Pons (tissue), 1 donor: ENCODE results near the gene UPF1.

ENCODE experiments used
- DNase-seq: peaks from one replicate; pipeline ENCODE4 v3.0.0-alpha.2; 2016; ENCODE audit warnings: low spot score

UPF1 gene

DNA sequence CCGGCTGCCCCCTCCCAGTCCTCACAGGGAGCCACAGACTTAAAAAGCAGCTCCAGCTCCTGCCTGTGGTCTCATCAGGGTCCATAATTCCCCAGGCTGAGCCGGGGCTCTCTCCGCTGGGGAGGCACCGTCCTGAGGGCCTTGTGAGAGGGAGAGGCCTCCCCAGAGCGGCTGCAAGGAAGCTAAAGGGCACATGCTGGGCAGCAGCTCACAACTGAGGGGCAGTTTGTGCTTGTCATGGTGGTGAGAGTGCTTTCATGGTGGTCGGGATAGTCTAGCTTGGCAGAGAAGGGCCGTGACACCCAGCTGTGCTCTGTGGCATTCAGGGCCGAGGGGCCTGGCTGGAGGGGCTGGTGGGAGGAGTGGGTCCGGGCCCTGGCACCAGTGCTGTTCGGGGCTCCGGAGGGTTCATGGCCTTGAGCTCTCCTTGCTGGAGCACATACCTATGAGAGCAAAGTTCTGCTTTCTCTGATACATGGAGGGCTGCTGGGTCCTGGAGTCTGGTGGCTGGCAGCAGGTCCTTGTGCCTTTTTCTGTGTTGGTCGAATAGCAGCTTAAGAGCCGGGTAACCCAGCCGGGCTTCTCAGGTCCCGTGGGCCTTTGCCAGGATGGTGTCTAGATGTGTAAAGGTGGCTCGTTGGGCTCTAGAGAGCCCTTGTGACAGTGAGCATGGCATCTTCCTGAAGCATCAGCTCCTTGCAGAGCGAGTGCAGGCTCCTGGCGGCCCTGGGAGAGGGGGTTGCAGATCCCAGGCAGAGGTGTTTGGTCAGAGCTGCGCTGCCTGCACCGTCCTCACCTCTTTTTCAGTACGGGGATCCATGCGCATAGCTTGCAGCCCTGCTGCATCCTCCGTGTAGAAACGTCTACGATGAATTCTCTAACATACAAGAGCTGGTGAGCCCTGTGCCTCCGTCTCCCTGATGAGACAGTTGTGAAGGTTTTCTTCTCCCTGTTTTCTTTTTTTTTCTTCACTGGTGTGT, 8.8 kb downstream of the UPF1 start:
- DNase-seq, result no peak

DNA sequence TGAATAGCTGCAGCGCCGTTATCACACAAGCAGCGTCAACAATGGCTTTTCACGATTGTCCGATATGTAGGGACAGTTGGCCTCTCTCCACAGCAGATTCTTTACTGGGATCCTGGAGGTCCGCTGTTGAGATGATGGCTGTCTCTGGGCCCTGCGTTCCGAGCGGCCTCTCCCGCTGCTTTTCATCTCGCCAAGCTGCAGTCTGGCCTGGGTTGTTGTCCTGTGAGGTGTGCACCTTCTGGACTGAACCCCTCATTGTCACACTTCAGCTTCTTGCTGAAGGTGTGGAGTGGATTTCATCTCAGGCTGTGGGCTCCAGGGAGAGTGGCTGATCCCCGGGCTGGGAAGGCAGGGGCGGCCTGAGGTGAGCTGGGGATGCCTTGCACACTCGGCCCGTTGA, 9.6 kb downstream of the UPF1 start:
- DNase-seq, result no peak

DNA sequence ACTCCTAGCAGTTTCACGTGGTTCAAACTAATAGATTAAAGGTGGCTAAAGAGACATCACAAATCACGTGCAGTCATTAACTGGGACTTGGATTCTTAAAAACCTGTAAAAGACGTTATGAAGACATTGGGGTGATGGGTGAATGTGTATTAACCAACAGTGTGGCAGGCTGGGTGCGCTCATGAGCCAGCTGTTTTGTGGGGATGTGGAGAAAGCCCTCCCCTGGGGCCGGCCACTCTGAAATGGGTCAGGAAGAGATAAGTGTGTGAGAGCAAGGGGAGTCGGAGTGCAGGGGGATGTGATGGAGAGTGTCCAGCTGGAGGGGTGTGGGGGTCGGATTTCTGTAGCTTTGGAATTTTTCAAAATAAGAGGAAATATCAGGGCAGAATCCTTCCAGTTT, 10.4 kb downstream of the UPF1 start:
- no peak for DNase-seq

DNA sequence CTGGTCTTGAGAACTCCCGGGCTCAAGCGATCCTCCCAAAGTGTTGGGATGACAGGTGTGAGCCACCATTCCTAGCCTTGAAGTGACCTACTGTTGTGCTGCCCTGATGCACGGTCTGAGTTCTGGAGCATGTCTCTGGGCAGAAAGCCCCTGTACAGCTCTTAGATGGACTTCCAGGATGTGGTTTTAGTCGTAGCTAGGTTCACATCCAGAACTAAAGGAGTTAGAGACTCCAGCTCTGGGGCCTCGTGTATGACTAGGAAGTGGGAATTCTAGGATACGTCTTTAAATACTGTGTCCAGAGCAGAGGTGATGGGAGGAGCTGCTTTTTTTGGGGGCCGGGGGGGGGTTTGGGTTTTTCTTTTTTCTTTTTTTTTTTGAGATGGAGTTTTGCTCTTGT, 12.2 kb downstream of the UPF1 start:
- DNase-seq, result no peak

DNA sequence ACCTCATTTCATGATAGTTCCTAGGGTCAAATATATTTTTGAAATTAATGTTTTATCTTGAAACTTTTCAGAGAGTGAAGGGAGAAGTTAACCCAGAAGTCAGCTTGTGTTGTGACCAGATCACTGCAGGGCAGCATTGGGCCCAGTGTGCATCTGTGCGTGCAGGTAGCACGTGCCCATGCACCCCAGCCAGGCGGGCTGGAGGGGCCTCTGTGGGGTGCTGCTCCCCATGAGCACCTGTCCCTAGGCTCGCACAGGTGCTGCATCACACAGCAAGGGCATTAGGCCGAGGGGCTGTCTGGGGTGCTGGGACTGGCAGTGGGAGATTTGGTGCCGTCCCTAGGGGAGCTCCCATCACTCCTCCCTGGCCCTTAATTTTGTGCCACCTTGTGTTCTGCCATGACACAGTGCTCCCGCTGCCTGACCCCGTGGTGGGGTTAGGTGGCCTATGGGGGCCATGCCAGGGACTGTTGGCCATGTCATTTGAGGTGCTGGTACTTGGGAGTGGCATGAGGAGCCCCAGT, 13.1 kb downstream of the UPF1 start:
- DNase-seq, result no peak

DNA sequence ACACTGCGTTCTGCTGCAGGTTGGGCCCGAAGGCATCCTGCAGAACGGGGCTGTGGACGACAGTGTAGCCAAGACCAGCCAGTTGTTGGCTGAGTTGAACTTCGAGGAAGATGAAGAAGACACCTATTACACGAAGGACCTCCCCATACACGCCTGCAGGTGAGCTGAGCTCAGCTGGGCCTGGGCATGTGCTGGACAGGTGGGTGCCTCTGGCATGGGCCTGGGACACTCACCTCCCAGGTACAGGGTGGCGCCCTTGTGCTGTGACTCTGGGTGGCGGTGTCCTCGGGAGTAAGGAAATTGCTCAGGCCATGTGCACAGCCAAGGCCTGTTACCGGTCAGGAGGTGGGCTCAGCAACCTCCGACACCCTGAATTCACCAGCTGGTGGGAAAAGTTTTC, 14.2 kb downstream of the UPF1 start:
- no peak for DNase-seq

DNA sequence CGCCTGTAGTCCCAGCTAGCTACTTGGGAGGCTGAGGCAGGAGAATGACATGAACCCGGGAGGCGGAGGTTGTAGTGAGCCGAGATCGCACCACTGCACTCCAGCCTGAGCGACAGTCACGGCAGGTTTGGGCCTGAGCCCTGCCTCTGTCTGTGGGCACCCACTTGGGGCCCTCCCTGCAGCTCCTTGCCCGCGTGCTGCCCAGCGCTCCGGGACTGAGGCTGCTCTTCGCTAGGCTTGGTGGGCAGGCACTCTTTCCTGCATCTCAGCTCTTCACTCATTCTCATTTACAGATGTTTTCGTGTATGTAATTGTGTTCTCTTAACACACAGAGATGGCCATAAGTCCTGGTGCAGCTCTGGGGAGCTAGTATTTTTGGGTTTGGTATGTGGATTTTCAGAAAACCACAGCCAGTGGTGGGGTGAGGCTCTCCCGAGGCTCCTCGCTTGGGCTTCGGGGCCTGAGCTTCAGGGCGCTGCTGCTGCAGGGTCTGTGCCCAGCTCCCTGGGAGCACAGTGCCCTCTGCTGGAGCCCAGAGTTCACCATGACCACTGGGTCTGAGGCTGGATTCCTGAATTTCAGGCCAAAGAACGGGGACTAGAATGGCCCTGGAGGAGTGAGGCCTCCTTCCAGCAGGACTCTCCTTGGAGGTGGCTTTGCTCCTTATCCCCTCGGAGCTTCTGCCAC, 15.2 kb downstream of the UPF1 start:
- DNase-seq, result peak; percentile 76

DNA sequence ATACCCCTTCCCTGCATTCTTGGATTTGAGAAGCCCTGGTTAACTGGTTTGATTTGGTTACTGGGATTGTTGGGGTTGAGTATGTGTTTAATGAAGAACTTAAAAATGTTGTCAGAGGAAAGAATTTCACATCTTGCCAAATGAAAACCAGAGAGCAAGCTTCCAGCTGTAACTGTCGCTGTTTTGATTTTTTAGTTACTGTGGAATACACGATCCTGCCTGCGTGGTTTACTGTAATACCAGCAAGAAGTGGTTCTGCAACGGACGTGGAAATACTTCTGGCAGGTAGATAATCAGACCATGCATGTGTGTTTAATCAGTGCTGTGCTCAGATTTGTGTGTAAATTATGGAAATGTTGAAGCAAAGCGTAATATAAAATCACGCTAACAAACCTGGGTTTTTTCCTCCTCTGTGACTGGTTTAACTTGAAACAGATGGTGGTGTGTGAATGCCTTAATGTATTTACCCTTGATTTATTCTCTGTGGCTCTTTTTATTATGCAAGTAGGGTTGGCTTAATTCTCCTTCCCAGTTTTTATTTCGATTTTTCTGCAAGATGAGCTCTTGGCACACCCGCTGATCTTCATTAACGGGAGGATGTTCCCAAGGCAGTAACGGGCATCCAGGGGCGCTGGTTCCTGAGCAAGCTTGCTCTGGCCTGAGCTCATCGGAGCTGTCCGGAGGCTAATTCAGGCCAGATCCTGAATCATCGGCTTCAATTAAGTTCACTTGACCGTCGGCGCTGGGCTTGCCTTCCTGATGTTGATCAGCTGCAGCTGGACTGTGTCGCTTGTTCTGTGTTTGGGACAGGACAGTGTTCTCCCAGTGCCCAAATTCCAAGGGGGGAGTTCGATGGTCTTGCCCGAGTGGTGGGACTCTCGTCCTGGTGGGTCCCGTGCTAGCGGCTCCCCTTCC, 16.0 kb downstream of the UPF1 start:
- no peak for DNase-seq

DNA sequence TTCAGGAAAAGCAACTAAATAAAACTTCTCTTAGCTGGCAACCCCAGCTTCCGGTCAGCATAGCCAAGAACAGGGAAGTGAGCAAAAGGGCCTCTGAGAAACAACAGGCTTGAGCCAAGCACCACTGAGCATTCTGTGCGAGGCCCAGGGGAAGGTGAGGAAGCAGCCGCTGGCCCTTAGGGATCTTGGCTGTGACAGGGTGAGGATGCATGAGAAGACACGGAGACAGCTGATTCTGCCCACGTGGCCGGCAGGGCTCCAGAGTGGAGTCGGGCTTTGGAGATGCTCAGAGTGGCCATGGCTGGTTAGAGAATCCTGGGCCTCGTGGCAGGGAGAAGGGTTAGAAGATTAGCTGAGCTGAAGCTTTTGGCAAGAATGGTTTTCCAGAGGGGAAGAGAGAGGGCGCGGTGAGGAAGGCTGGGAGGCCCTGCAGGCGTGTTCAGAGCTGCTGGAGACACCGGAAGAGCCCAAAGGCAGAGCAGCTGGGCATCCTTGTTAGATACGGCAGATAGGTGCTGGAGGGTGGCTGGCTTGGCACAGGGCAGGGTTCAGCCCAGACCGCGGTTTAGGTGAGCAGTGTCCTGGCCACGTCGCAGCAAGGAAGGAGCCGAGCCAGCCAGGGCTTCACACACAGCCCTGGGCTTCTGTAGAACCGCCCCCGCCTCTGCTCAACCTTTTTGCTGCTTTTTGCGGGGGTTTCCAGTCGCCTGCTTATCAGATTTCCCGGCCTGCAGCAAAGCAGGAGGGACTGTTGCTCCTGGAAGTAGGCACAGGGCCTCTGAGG, 17.3 kb downstream of the UPF1 start:
- peak; percentile 90 for DNase-seq

DNA sequence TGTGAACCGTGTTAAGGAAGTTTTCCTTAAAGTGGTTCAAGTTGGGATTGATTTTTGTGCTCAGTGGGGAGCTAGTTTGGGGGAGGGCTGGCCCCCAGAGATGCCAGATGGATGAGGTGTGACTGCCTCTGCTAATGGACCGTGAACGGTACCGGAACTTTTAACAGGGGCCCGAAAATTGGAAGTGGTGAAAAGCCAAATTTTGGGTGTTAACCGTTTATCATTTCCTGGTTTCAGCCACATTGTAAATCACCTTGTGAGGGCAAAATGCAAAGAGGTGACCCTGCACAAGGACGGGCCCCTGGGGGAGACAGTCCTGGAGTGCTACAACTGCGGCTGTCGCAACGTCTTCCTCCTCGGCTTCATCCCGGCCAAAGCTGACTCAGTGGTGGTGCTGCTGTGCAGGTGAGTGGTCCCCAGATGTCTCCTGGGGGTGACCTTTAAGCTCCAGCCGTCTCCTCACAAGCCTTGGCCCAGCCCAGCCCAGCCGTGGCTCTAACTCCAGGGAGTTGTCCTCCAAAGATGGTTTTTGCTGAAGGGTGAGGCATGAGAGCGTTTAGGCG, 18.2 kb downstream of the UPF1 start:
- DNase-seq, result no peak

DNA sequence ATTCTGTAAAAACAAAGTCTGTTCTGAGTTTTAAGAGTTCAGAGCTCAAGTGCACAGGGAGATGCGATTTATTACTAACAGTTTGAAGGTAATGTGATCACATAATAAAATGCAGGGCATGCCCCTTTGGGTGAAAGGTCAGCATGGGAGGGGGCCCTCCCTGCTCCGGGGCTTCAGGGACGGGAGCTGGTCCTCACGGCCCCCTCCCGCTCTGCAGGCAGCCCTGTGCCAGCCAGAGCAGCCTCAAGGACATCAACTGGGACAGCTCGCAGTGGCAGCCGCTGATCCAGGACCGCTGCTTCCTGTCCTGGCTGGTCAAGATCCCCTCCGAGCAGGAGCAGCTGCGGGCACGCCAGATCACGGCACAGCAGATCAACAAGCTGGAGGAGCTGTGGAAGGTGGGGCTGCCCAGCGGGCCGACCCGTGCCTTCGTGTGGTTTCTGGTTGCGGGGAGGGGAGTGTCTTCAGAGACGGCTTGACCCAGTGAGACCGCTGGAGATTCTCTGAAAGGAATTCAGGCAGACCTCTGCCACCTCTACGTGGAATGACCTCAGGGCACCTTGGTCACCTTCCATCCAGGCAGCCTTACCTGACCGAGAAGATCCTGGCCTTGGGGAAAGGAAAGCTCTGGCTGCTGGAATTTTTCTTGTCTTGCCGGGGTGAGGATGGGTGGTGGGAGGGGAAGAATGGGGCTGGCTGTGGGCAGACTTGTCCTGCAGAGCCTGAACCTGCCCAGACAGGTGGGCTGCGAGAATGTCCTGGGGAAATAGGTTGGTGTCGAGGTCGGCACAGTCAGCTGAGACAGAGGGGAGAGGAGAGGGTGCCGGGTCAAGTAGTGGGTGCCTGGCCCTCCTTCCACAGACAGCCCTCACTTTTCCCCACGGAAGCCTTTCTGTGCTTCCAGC, 19.0 kb downstream of the UPF1 start:
- DNase-seq, result no peak

DNA sequence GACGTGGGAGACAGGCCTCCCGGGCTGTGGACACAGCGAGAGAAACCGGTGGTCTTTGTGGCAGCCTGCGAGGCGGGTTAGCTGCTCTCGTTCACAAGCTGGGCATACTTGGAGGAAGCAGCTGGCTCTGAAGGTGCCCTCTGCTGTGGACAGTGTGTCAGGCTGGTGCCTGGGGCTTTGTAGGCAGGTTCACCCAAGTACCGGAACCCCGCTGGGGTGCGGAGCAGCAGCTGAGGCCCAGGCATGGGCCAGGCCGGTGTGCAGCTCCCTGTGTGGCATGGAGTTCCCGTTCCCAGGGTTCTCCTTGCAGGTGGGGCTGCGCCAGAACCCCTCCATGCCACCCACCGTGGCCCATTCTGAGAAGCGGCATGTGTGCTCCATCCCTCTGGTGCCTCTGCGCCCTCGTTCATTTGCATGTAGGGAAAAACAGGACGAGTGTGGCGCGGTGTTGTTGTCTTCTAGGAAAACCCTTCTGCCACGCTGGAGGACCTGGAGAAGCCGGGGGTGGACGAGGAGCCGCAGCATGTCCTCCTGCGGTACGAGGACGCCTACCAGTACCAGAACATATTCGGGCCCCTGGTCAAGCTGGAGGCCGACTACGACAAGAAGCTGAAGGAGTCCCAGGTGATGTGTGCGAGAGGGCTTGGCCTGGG, 20.0 kb downstream of the UPF1 start:
- DNase-seq, result no peak

DNA sequence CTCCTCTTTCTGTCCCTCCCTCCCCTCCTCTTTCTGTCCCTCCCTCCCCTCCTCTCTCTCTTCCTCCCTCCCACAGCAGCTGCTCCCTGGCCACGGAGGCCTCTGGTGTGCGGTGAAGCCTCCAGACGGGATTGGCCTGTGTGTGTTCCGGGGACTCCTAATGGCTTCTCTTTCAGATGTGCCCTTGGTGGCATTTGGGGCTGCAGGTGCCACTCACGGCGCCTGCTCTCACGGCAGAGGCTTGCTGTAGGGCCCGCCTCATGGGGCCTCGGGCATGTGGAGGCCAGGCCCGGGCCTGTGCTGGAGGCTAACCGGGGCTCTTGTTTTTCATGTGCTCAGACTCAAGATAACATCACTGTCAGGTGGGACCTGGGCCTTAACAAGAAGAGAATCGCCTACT, 20.9 kb downstream of the UPF1 start:
- DNase-seq, result no peak

DNA sequence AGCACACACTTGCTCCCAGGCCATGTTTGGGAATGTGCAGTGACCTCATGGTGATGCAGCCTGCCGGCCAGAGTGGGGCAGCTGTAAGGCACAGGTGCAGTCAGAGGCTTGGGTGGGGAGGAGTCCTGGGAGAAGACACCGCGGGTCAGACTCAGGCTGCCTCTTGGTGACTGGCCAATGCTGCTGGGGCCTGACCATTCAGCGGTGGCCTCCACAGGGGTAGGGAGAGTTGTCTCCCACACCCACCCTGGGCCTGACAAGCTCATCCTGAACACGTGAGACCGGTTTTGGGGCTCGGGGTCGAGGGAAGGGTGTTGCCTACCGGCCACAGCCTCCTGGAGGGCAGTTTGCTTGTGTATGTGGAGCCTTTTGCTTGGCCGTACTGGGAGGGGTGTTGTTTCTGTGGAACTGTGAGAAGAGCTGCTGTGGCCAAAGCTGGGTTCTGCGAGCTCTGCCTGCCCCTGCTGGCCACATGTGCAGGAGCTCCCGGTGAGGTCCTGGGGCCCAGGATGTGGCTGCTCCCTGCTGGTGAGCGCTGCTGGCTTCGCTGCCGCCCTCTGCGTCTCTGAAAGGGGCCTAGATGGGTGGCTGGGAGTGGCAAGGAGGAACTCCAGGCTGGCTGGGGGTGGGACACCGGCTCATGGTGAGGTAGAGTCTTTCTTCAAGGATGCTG, 22.1 kb downstream of the UPF1 start:
- DNase-seq, result no peak

DNA sequence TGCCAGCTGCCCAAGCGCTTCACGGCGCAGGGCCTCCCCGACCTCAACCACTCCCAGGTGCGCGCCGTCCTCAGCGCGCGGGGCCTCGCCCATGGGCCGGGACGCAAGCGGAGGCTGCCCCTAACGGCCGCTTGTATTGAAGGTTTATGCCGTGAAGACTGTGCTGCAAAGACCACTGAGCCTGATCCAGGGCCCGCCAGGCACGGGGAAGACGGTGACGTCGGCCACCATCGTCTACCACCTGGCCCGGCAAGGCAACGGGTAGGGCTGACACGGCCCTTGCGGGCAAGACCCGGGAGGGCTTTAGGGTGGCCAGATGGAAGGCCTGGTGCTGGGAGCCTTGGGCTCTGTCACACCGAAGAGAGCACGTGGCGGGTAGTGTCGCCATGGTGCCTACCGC, 23.2 kb downstream of the UPF1 start:
- no peak for DNase-seq

DNA sequence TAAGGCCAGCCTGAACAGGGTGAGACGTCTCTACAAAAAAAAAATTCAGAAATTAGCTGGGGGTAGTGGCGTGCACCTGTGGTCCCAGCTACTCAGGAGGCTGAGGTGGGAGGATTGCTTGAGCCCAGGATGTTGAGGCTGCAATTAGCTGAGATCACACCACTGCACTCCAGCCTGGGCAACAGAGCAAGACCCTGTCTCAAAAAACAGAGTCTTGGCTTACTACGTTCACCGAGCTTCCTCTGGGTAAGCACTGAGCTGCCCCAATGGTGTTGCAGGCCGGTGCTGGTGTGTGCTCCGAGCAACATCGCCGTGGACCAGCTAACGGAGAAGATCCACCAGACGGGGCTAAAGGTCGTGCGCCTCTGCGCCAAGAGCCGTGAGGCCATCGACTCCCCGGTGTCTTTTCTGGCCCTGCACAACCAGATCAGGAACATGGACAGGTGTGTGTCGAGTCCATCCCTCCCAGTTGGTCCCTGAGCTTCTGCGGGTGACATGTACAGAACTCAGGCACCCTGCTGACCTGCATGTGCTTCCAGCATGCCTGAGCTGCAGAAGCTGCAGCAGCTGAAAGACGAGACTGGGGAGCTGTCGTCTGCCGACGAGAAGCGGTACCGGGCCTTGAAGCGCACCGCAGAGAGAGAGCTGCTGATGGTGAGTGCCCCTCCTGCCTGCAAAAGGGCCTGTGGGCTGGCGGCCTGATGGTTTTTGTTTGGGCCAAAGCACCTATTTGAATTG, 24.1 kb downstream of the UPF1 start:
- DNase-seq, result no peak

DNA sequence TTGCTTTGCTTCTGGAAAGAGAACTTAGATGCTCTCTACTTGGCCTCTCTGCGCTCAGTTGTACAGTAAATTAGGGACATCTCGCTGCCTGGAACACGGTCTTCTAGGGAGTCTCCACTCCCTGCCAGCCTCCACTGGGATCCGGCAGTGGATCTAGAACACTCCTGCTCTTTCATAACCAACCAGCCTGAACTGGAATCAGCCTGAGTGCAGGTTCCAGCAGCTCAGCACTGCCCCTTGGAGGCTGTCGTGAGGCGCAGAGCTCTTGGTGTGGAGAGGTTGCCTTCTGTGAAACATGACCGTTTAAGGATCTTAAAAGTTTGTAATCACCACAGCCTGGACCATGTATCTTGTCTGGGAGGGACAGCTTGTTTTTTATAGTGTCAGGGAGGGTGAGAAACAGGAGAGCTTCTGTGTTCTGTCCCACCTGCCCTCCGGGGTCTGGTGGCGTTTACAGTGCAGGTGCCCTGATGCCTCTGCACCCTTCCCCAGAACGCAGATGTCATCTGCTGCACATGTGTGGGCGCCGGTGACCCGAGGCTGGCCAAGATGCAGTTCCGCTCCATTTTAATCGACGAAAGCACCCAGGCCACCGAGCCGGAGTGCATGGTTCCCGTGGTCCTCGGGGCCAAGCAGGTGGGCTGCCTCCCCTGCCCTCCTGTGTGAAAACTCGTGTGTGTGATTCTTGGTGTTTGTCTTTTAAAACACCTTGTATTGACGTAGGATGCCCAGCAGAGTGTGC, 24.8 kb downstream of the UPF1 start:
- peak; percentile 93 for DNase-seq
